Thoracic aorta (tissue), 2 donors: ENCODE results near the gene PRSS3. TPM values are rescaled to one million over a fixed set of nuclear protein-coding genes. Genes with fewer than 3 reads are reported as not detected.

Experiments used
- ATAC-seq: fragments of 150-250 bp; one replicate; pipeline ENCODE4 v1.8.0; 2017; ENCODE audit warnings: low read depth; ENCODE audit not compliant: insufficient number of reproducible peaks, low FRiP score
- DNase-seq: peaks from one replicate; pipeline ENCODE4 v3.0.0-alpha.2; 2020; ENCODE audit warnings: low spot score
- H3K27ac ChIP-seq, 2 donors: fragments of 200-600 bp; sonication (generic); 1 replicate in 1 of 2; 2 replicates in 1 of 2; pipeline ENCODE4 v1.5.1; 2016; ENCODE audit warnings: mild to moderate bottlenecking in 2 of 2, moderate library complexity in 2 of 2
- H3K27me3 ChIP-seq: fragments of 200-600 bp; sonication (generic); replicated peaks from 2 replicates; pipeline ENCODE4 v1.6.0; 2016; ENCODE audit warnings: mild to moderate bottlenecking; ENCODE audit not compliant: insufficient read depth
- H3K36me3 ChIP-seq: fragments of 200-600 bp; sonication (generic); one replicate; pipeline ENCODE4 v1.5.1; 2016
- H3K4me1 ChIP-seq, 2 donors: fragments of 200-600 bp; sonication (generic); 1 replicate in 1 of 2; 2 replicates in 1 of 2; pipeline versions ENCODE4 v1.5.1 to v1.6.0; 2016; ENCODE audit warnings: low read depth in 2 of 2, mild to moderate bottlenecking in 1 of 2; ENCODE audit not compliant: control insufficient read depth in 1 of 2
- H3K4me3 ChIP-seq: fragments of 200-600 bp; sonication (generic); 2 replicates; pipeline ENCODE4 v1.5.1; 2016; ENCODE audit warnings: mild to moderate bottlenecking
- H3K9me3 ChIP-seq: fragments of 200-600 bp; sonication (generic); 2 replicates; pipeline ENCODE4 v1.5.1; 2016
- total RNA-seq, 2 donors: library from RNA; depleted of rRNA; stranded (reverse); fragments of >200 nt; gene quantifications; one replicate each; pipeline versions ENCODE4 v1.1.0 to v1.2.3, GENCODE V29; 2016
- TF ChIP-seq, protein P1 (sequence below): fragments of 200-600 bp; sonication (generic); IDR thresholded peaks from one replicate; pipeline ENCODE4 v1.5.1; 2019; ENCODE audit warnings: antibody characterized with exemption

The PRSS3 gene
- total RNA-seq, 2 donors from 2014 or later = 1.1 TPM; not detected in 1

DNA sequence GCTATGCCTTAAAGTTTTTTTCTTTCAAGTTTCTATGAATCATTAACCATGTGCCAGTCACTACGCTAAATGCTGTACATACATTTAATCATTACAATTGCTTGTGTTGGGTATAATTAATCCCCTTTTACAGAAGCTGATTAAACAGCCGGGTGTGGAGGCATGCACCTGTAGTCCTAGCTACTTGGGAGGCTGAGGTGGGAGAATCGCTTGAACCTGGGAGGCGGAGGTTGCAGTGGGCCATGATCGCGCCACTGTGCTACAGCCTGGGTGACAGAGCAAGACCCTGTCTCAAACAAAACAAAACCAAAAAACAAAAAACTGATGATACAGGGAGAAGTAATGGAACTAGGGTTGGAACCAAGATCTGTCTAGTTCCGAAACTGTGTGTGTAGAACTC, 20.4 kb downstream of the PRSS3 start:
- peaks cover 21 to 24% of the 10 kb centered on the region in 2 donors for H3K4me1 ChIP-seq
- H3K27ac ChIP-seq = peak overlapping the region; percentile 91 to 99
- H3K27me3 ChIP-seq = no peaks in the 10 kb centered on the region
- H3K9me3 ChIP-seq = no peaks in the 10 kb centered on the region
- H3K36me3 ChIP-seq = no peaks in the 10 kb centered on the region
- ATAC-seq (no peak), DNase-seq (no peak)
- no peak overlapping the region for H3K4me3 ChIP-seq
- TF ChIP-seq, protein P1, sequence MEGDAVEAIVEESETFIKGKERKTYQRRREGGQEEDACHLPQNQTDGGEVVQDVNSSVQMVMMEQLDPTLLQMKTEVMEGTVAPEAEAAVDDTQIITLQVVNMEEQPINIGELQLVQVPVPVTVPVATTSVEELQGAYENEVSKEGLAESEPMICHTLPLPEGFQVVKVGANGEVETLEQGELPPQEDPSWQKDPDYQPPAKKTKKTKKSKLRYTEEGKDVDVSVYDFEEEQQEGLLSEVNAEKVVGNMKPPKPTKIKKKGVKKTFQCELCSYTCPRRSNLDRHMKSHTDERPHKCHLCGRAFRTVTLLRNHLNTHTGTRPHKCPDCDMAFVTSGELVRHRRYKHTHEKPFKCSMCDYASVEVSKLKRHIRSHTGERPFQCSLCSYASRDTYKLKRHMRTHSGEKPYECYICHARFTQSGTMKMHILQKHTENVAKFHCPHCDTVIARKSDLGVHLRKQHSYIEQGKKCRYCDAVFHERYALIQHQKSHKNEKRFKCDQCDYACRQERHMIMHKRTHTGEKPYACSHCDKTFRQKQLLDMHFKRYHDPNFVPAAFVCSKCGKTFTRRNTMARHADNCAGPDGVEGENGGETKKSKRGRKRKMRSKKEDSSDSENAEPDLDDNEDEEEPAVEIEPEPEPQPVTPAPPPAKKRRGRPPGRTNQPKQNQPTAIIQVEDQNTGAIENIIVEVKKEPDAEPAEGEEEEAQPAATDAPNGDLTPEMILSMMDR = no peak

GRCh38 chr9:33816327-33817252, 21.2 kb downstream of the PRSS3 start, which contains the start of gene UBE2R2:
UBE2R2 (plus strand) TSS chr9:33817160; CDS start chr9:33817758, 598 bp downstream.
- DNase-seq = peak; percentile 56
- Histone ChIP-seq H3K27me3 (no peaks in the 10 kb centered on the region), H3K4me1 (peaks cover 29 to 32% of the 10 kb centered on the region in 2 donors), H3K27ac (peak within 1 kb of the TSS; percentile 98 to 99), H3K9me3 (no peaks in the 10 kb centered on the region), H3K36me3 (no peaks in the 10 kb centered on the region), H3K4me3 (peak within 1 kb of the TSS; percentile 98)
- TF ChIP-seq, protein P1 = no peak
- ATAC-seq = peak; percentile 91

DNA sequence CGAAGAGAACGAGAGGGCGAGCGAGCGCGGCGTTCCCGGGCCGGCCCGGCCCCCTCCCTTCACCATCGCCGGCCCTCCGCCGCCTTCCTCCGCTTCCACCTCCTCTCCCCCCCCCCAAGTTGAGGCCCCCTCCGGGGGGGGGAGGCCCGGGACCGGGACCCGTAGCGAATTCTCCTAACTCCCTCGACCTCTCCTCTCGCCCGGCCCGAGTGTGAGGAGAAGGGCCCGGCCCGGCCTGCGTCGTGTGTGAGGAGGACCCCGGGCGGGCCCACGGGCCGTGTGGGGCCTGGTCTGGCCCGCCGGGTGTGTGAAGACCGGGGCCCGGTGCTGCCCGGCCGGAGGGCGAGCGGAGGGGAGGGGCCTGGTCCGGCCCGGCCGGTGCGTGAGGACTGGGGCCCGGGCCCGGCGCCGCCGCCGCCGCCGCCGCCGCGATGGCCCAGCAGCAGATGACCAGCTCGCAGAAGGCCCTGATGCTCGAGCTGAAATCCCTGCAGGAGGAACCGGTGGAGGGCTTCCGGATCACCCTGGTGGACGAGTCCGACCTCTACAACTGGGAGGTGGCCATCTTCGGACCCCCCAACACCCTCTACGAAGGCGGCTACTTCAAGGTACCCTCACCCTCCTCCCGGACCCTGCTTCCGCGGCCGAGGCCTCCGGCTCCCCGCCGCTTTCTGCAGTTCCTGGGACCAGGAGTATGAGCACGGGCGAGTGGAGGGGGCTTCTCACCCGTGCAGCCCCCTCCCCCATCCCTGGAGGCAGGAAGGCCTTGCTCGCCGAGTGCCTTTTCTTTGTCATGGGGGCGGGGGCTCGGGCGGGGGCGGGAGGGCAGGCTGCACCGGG, 22.2 kb downstream of the PRSS3 start:
- DNase-seq (no peak), ATAC-seq (peak; percentile 15)
- H3K4me1 ChIP-seq = peaks cover 29 to 34% of the 10 kb centered on the region in 2 donors

DNA sequence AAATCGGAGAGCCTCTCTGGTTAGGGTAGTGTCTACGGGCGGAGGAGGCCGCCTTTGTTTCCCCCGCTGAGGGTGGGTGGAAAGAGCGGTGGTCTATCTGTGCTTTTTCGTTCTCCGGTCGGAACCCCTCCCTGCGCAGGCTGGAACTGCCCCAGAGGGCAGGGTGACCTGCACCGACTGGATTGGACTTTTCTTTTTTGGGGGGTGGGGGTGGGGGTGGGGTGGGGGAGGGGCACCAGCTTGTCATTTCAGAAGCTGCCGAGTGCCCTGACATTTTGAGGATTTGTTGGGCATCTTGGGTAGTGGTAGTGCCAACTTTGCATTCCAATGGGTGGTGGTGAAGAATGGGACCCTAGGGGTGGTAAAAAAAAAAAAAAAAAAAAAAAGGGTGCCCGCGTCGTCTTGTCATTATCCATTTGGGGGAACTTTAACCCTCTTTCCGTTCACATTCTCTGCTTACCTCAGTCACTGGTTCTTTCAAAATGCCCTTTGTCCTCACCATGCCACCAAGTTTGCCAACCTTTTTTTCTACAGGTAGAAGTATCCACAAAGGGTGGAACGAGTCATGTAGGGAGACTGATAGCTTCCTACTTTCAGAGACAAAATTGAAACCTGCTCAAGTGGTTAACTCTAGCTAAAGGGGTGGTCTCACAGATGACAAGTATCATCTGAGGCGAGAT, 22.9 kb downstream of the PRSS3 start:
- ATAC-seq (no peak), DNase-seq (peak; percentile 16)
- H3K4me3 ChIP-seq = peak overlapping the region; percentile 98
- no peaks in the 10 kb centered on the region for H3K36me3 ChIP-seq
- H3K4me1 ChIP-seq = peaks cover 29 to 39% of the 10 kb centered on the region in 2 donors
- no peaks in the 10 kb centered on the region for H3K27me3 ChIP-seq
- H3K9me3 ChIP-seq = no peaks in the 10 kb centered on the region
- peak overlapping the region; percentile 98 to 99 for H3K27ac ChIP-seq
- TF ChIP-seq, protein P1 = no peak

More for the DNA sequence above, 22.2 kb downstream of the PRSS3 start:
- Histone ChIP-seq H3K4me3 (peak overlapping the region; percentile 98), H3K9me3 (no peaks in the 10 kb centered on the region), H3K27ac (peak overlapping the region; percentile 98 to 99), H3K36me3 (no peaks in the 10 kb centered on the region), H3K27me3 (no peaks in the 10 kb centered on the region)
- TF ChIP-seq, protein P1 = peak; percentile 25
